ENCODE measurements around the gene TMEM178B.

DNA sequence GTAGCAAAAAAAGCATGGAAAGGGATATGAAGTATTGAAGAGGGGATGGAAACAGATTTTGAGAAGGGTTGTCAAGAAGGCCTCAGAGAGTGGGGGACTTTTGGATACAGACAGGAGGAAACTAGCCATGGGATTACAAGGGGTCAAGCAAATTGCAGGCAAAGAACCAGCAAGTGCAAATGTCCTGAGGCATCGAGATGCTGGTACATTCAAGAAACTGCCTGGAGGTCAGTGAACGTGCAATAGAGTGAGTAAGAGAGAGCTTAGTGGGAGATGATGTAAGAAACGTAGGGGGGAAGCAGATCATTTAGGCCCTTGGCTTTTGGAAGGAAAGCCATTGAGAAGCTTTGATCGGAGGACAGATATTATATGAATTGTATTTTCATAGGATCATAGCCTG lies 250.0 kb downstream of the TMEM178B start:
- TF ChIP-seq, protein P1, sequence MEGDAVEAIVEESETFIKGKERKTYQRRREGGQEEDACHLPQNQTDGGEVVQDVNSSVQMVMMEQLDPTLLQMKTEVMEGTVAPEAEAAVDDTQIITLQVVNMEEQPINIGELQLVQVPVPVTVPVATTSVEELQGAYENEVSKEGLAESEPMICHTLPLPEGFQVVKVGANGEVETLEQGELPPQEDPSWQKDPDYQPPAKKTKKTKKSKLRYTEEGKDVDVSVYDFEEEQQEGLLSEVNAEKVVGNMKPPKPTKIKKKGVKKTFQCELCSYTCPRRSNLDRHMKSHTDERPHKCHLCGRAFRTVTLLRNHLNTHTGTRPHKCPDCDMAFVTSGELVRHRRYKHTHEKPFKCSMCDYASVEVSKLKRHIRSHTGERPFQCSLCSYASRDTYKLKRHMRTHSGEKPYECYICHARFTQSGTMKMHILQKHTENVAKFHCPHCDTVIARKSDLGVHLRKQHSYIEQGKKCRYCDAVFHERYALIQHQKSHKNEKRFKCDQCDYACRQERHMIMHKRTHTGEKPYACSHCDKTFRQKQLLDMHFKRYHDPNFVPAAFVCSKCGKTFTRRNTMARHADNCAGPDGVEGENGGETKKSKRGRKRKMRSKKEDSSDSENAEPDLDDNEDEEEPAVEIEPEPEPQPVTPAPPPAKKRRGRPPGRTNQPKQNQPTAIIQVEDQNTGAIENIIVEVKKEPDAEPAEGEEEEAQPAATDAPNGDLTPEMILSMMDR (IDR thresholded peaks at IDR 0.05), result no peak
- TF ChIP-seq EP300 (IDR thresholded peaks at IDR 0.05), result no peak
- no peak for TF ChIP-seq POLR2A (IDR thresholded peaks at IDR 0.05)
- TF ChIP-seq POLR2AphosphoS5 (IDR thresholded peaks at IDR 0.05), result no peak

Data from sigmoid colon (tissue), 4 donors.